Measurements from ENCODE around the gene HYKK. TPM values are rescaled to one million over a fixed set of nuclear protein-coding genes. Genes with fewer than 3 reads are reported as not detected.

HYKK gene, protein sequence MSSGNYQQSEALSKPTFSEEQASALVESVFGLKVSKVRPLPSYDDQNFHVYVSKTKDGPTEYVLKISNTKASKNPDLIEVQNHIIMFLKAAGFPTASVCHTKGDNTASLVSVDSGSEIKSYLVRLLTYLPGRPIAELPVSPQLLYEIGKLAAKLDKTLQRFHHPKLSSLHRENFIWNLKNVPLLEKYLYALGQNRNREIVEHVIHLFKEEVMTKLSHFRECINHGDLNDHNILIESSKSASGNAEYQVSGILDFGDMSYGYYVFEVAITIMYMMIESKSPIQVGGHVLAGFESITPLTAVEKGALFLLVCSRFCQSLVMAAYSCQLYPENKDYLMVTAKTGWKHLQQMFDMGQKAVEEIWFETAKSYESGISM
- not detected in 2 replicates for polyA plus RNA-seq
- not detected in 2 replicates for polyA minus RNA-seq

DNA sequence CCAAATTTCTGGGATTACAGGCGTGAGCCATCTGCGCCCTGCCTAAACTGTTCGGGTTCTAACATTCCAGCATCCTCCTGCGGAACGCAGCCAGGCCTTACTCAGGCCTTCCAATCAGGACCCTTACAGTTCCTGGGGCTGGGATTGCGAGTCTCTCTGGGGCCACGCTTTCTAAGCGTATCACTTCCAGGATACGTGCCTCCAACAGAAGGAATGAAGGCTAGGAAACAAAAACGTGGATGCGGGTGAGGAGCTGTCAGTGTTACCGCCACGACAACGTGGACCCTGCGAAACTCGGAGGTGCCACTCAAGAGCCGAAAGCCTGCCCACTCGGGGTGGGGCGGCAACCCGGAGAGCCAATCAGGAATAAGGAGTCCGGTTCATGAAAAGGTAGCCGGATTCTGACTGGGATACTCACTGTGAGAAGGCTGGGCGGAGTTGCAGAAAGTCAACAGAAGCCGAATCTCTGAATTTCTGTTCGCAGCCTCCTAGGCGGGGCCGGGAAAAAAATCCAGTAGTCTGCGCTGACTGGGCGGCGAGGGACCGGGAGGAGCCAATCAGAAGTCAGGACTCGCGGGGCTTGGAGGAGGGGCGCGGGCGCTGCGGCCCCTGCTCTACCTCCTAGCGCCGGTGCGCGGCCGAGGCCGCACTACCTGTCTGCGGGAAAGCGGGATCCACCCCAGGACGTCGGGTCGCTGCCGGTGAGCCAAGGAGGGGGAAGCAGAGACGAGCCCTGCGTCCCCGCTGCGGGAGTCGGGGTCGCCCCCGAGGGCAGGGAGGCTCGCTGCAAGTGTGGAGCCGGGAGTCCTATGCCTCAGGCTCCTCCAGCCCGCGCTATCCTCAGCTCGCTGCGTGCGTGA lies at the start of gene HYKK:
Gene HYKK, plus strand, starts transcription at position 607 of the 860 bp plus-strand sequence. CDS start 5,512 bp downstream, outside the sequence.
- Histone ChIP-seq H3K9me3 (ENCODE audit: low read length) (no peaks in the 10 kb centered on the region), H3K27ac (ENCODE audit: low read length) (no peak within 1 kb of the TSS)

DNA sequence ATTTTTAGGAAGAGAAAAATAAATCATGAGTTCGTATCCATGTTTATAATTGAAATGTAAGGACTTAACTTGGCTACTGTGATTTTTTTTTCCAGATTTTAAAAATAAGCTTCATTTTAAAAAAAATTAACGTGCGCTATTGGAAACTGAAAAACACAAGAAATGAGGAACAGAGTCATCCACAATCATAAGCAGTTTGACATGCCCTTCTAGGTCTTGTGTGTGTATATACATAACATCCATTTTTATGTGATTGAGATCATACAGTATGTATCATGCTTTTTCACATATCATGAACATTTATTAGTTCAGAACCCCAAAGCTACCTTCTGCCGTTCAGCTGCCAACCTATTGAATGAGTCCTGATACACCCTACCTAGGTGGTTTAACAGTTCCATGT lies 46.6 kb upstream of the HYKK start:
- Histone ChIP-seq H3K9me3 (ENCODE audit: low read length) (no peaks in the 10 kb centered on the region), H3K9ac (ENCODE audit: low read length) (no peak overlapping the region), H2AFZ (ENCODE audit: low read depth, low read length) (no peak overlapping the region), H4K20me1 (ENCODE audit: insufficient read depth) (no peaks in the 10 kb centered on the region), H3K27ac (ENCODE audit: low read length) (no peak overlapping the region), H3K4me3 (ENCODE audit: low read length) (no peak overlapping the region), H3F3A (ENCODE audit: insufficient read depth, low read length, poor library complexity, severe bottlenecking) (no peaks in the 10 kb centered on the region), H3K36me3 (ENCODE audit: insufficient read depth, low read length) (peaks cover 14% of the 10 kb centered on the region), H3K4me2 (ENCODE audit: low read length) (no peak overlapping the region), H3K27me3 (ENCODE audit: insufficient read depth, low read depth, low read length) (no peaks in the 10 kb centered on the region), H3K9me2 (ENCODE audit: insufficient read depth, low read length) (no peaks in the 10 kb centered on the region), H3K79me2 (replicated peaks; ENCODE audit: insufficient read depth, low read length) (peaks cover 69% of the 10 kb centered on the region)
- TF ChIP-seq, protein P1, sequence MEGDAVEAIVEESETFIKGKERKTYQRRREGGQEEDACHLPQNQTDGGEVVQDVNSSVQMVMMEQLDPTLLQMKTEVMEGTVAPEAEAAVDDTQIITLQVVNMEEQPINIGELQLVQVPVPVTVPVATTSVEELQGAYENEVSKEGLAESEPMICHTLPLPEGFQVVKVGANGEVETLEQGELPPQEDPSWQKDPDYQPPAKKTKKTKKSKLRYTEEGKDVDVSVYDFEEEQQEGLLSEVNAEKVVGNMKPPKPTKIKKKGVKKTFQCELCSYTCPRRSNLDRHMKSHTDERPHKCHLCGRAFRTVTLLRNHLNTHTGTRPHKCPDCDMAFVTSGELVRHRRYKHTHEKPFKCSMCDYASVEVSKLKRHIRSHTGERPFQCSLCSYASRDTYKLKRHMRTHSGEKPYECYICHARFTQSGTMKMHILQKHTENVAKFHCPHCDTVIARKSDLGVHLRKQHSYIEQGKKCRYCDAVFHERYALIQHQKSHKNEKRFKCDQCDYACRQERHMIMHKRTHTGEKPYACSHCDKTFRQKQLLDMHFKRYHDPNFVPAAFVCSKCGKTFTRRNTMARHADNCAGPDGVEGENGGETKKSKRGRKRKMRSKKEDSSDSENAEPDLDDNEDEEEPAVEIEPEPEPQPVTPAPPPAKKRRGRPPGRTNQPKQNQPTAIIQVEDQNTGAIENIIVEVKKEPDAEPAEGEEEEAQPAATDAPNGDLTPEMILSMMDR (IDR thresholded peaks at IDR 0.05; ENCODE audit: poor library complexity, severe bottlenecking): no peak
- TF ChIP-seq EP300 (conservative IDR thresholded peaks at IDR 0.05; ENCODE audit: poor library complexity, severe bottlenecking): no peak
- no peak for TF ChIP-seq SMC3 (conservative IDR thresholded peaks at IDR 0.05; ENCODE audit: poor library complexity)
- no peak for TF ChIP-seq EZH2 (IDR thresholded peaks at IDR 0.05; ENCODE audit: borderline replicate concordance, insufficient read depth, low read length, poor library complexity, severe bottlenecking)
- TF ChIP-seq RAD21 (conservative IDR thresholded peaks at IDR 0.05): no peak
- TF ChIP-seq TAF1 (IDR thresholded peaks at IDR 0.05; ENCODE audit: low read depth): no peak
- TF ChIP-seq MXI1 (conservative IDR thresholded peaks at IDR 0.05; ENCODE audit: poor library complexity, severe bottlenecking): no peak

More for the DNA sequence above, at the start of gene HYKK:
- Histone ChIP-seq H3K4me2 (ENCODE audit: low read length) (peak within 1 kb of the TSS; percentile 39), H3K79me2 (replicated peaks; ENCODE audit: insufficient read depth, low read length) (no peaks in the 10 kb centered on the region), H3K9me2 (ENCODE audit: insufficient read depth, low read length) (no peaks in the 10 kb centered on the region), H3F3A (ENCODE audit: insufficient read depth, low read length, poor library complexity, severe bottlenecking) (no peaks in the 10 kb centered on the region), H2AFZ (ENCODE audit: low read depth, low read length) (peak within 1 kb of the TSS; percentile 1), H3K36me3 (ENCODE audit: insufficient read depth, low read length) (no peaks in the 10 kb centered on the region), H4K20me1 (ENCODE audit: insufficient read depth) (no peaks in the 10 kb centered on the region), H3K9ac (ENCODE audit: low read length) (no peak within 1 kb of the TSS), H3K27me3 (ENCODE audit: insufficient read depth, low read depth, low read length) (peaks cover 26% of the 10 kb centered on the region), H3K4me3 (ENCODE audit: low read length) (peak within 1 kb of the TSS; percentile 72)
- TF ChIP-seq, protein P1 (IDR thresholded peaks at IDR 0.05; ENCODE audit: poor library complexity, severe bottlenecking): peak; percentile 53
- no peak for TF ChIP-seq POLR2AphosphoS5 (IDR thresholded peaks at IDR 0.05)
- peak; percentile 83 for TF ChIP-seq MXI1 (conservative IDR thresholded peaks at IDR 0.05; ENCODE audit: poor library complexity, severe bottlenecking)
- TF ChIP-seq, protein P2, sequence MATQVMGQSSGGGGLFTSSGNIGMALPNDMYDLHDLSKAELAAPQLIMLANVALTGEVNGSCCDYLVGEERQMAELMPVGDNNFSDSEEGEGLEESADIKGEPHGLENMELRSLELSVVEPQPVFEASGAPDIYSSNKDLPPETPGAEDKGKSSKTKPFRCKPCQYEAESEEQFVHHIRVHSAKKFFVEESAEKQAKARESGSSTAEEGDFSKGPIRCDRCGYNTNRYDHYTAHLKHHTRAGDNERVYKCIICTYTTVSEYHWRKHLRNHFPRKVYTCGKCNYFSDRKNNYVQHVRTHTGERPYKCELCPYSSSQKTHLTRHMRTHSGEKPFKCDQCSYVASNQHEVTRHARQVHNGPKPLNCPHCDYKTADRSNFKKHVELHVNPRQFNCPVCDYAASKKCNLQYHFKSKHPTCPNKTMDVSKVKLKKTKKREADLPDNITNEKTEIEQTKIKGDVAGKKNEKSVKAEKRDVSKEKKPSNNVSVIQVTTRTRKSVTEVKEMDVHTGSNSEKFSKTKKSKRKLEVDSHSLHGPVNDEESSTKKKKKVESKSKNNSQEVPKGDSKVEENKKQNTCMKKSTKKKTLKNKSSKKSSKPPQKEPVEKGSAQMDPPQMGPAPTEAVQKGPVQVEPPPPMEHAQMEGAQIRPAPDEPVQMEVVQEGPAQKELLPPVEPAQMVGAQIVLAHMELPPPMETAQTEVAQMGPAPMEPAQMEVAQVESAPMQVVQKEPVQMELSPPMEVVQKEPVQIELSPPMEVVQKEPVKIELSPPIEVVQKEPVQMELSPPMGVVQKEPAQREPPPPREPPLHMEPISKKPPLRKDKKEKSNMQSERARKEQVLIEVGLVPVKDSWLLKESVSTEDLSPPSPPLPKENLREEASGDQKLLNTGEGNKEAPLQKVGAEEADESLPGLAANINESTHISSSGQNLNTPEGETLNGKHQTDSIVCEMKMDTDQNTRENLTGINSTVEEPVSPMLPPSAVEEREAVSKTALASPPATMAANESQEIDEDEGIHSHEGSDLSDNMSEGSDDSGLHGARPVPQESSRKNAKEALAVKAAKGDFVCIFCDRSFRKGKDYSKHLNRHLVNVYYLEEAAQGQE (IDR thresholded peaks at IDR 0.05; ENCODE audit: borderline replicate concordance): no peak
- TF ChIP-seq SMC3 (conservative IDR thresholded peaks at IDR 0.05; ENCODE audit: poor library complexity): no peak
- TF ChIP-seq RAD21 (conservative IDR thresholded peaks at IDR 0.05): peak; percentile 24
- TF ChIP-seq TAF1 (IDR thresholded peaks at IDR 0.05; ENCODE audit: low read depth): peak; percentile 53
- no peak for TF ChIP-seq EP300 (conservative IDR thresholded peaks at IDR 0.05; ENCODE audit: poor library complexity, severe bottlenecking)

All from neural cell (in vitro differentiated cells).